Neural cell (in vitro differentiated cells): ENCODE data around the gene CEP128. TPM values are rescaled to one million over a fixed set of nuclear protein-coding genes. Genes with fewer than 3 reads are reported as not detected.

ENCODE experiments used
- H2AFZ ChIP-seq: fragments of 200-600, 300-800 bp; sonication (generic), shearing (Covaris generic); 2 replicates; pipeline ENCODE4 v1.6.0; 2014; ENCODE audit warnings: low read depth, mild to moderate bottlenecking, antibody characterized with exemption, low read length, moderate library complexity
- H3F3A ChIP-seq: fragments of 200-600 bp; shearing (Covaris generic); 2 replicates; pipeline ENCODE4 v1.6.1; 2016; ENCODE audit warnings: mild to moderate bottlenecking, moderate library complexity, mixed read lengths, antibody characterized with exemption, low read length; ENCODE audit not compliant: insufficient read depth, poor library complexity, severe bottlenecking
- H3K27ac ChIP-seq: fragments of 200-600, 300-800 bp; sonication (generic), shearing (Covaris generic); 2 replicates; pipeline ENCODE4 v1.5.1; 2014; ENCODE audit warnings: mild to moderate bottlenecking, low read length, moderate library complexity
- H3K27me3 ChIP-seq: fragments of 300-800, 200-600 bp; sonication (generic), shearing (Covaris generic); 2 replicates; pipeline ENCODE4 v1.6.0; 2014; ENCODE audit warnings: mild to moderate bottlenecking, low read depth, low read length, moderate library complexity; ENCODE audit not compliant: insufficient read depth
- H3K36me3 ChIP-seq: fragments of 300-800, 200-600 bp; sonication (generic), shearing (Covaris generic); 2 replicates; pipeline ENCODE4 v1.5.1; 2014; ENCODE audit warnings: mild to moderate bottlenecking, antibody characterized with exemption, low read length, moderate library complexity; ENCODE audit not compliant: insufficient read depth
- H3K4me2 ChIP-seq: fragments of 300-800, 200-600 bp; sonication (generic), shearing (Covaris generic); 2 replicates; pipeline ENCODE4 v1.6.0; 2014; ENCODE audit warnings: mild to moderate bottlenecking, low read length
- H3K4me3 ChIP-seq: fragments of 300-800, 200-600 bp; sonication (generic), shearing (Covaris generic); 2 replicates; pipeline ENCODE4 v1.5.1; 2014; ENCODE audit warnings: mild to moderate bottlenecking, low read length, moderate library complexity
- H3K79me2 ChIP-seq: fragments of 200-600 bp; shearing (Covaris generic); replicated peaks from 2 replicates; pipeline ENCODE4 v1.6.0; 2014; ENCODE audit warnings: mild to moderate bottlenecking, low read length, moderate library complexity; ENCODE audit not compliant: insufficient read depth
- H3K9ac ChIP-seq: fragments of 300-800, 200-600 bp; sonication (generic), shearing (Covaris generic); 2 replicates; pipeline ENCODE4 v1.6.1; 2016; ENCODE audit warnings: mild to moderate bottlenecking, low read length, mixed read lengths
- H3K9me2 ChIP-seq: fragments of 200-600 bp; shearing (Covaris generic); 2 replicates; pipeline ENCODE4 v1.6.1; 2016; ENCODE audit warnings: mild to moderate bottlenecking, low read length, mixed read lengths; ENCODE audit not compliant: insufficient read depth
- H3K9me3 ChIP-seq: fragments of 200-600, 300-800 bp; sonication (generic), shearing (Covaris generic); 2 replicates; pipeline ENCODE4 v1.6.1; 2016; ENCODE audit warnings: mild to moderate bottlenecking, mixed run types, low read length, moderate library complexity, mixed read lengths
- H4K20me1 ChIP-seq: fragments of 200-600 bp; shearing (Covaris generic); 2 replicates; pipeline ENCODE4 v1.6.1; 2016; ENCODE audit warnings: mild to moderate bottlenecking, mixed run types; ENCODE audit not compliant: insufficient read depth
- CTCF ChIP-seq: fragments of 450-650 bp; IDR thresholded peaks from 2 replicates; pipeline ENCODE4 v1.5.1; 2014; ENCODE audit warnings: antibody characterized with exemption, mild to moderate bottlenecking, moderate library complexity; ENCODE audit not compliant: poor library complexity, severe bottlenecking
- EP300 ChIP-seq: fragments of 450-650 bp; conservative IDR thresholded peaks from 2 replicates; pipeline ENCODE4 v1.6.1; 2014; ENCODE audit warnings: antibody characterized with exemption, mild to moderate bottlenecking, moderate library complexity; ENCODE audit not compliant: poor library complexity, severe bottlenecking
- EZH2 ChIP-seq: fragments of 200-600, 300-800 bp; shearing (Covaris generic), sonication (generic); IDR thresholded peaks from 2 replicates; pipeline ENCODE4 v1.6.1; 2014; ENCODE audit warnings: antibody characterized with exemption, low read length, borderline replicate concordance, mild to moderate bottlenecking; ENCODE audit not compliant: insufficient read depth, poor library complexity, severe bottlenecking
- MXI1 ChIP-seq: fragments of 450-650 bp; conservative IDR thresholded peaks from 2 replicates; pipeline ENCODE4 v1.6.1; 2014; ENCODE audit warnings: antibody characterized with exemption, mild to moderate bottlenecking; ENCODE audit not compliant: poor library complexity, severe bottlenecking
- POLR2AphosphoS5 ChIP-seq: IDR thresholded peaks from 2 replicates; pipeline ENCODE4 v1.6.1; 2012
- RAD21 ChIP-seq: fragments of 450-650 bp; conservative IDR thresholded peaks from 2 replicates; pipeline ENCODE4 v1.6.1; 2014; ENCODE audit warnings: antibody characterized with exemption, mild to moderate bottlenecking, moderate library complexity
- REST ChIP-seq: IDR thresholded peaks from 2 replicates; pipeline ENCODE4 v1.6.1; 2012; ENCODE audit warnings: borderline replicate concordance
- SMC3 ChIP-seq: fragments of 450-650 bp; conservative IDR thresholded peaks from 2 replicates; pipeline ENCODE4 v1.6.1; 2014; ENCODE audit warnings: antibody characterized with exemption, mild to moderate bottlenecking, moderate library complexity; ENCODE audit not compliant: poor library complexity
- TAF1 ChIP-seq: IDR thresholded peaks from 2 replicates; pipeline ENCODE4 v1.6.1; 2012; ENCODE audit warnings: low read depth
- polyA plus RNA-seq: library from polyadenylated mRNA; depleted of rRNA; stranded (reverse); fragments of >200 nt; gene quantifications from 2 replicates; pipeline ENCODE4 v1.2.3, GENCODE V29; 2014

The CEP128 gene
- polyA plus RNA-seq, 1 donor from 2014 or later, result 5.5 TPM

DNA sequence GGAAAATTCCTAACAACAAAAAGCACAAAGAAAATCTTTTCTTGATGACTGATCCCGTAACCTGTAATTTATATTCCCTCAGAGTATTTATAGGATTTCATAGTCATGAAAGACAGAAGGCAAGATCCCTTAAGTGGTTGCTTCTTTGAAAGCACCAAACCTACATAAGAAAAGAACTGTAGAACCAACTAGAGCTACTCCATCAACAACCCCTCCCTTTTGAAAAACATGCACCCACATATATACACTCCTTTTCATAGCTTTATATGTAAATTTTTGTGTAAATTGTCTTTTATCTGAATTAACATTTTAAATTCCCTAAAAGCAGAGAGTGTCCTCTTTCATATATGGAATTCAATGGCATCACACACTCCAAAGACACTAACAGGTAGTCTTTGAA is 215.3 kb downstream of the CEP128 start:
- TF ChIP-seq TAF1 (no peak), CTCF (no peak), MXI1 (no peak), EP300 (no peak), RAD21 (no peak)

DNA sequence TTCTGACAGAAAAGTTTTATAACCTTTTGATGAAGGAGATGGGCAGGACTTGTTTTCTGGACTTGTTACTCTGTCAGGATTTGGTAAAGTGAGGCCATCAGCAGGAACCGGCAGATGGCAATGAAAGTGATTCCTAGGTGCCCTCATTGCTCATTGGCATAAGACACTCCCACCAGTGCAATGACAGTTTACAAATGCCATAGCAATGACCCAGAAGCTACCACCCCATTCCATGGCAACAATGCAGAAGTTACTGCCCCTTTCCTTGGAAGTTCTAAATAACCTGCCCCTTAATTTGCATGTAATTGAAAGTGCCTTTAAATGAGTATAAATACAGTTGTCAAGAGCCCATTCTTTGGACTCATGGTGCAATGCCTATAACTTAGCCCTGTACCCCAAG is 222.6 kb downstream of the CEP128 start:
- Histone ChIP-seq H3K79me2 (no peaks in the 10 kb centered on the region), H2AFZ (no peak overlapping the region), H3K27me3 (no peaks in the 10 kb centered on the region), H4K20me1 (no peaks in the 10 kb centered on the region), H3K9me2 (no peaks in the 10 kb centered on the region), H3K36me3 (no peaks in the 10 kb centered on the region), H3K9me3 (no peaks in the 10 kb centered on the region), H3F3A (no peaks in the 10 kb centered on the region), H3K27ac (no peak overlapping the region), H3K4me3 (no peak overlapping the region), H3K4me2 (no peak overlapping the region), H3K9ac (no peak overlapping the region)
- TF ChIP-seq MXI1, result no peak
- TF ChIP-seq RAD21, result no peak
- no peak for TF ChIP-seq POLR2AphosphoS5
- TF ChIP-seq EZH2, result no peak
- no peak for TF ChIP-seq REST
- TF ChIP-seq CTCF, result no peak
- TF ChIP-seq TAF1, result no peak
- TF ChIP-seq SMC3, result no peak
- TF ChIP-seq EP300, result no peak

More for the DNA sequence above, 215.3 kb downstream of the CEP128 start:
- no peaks in the 10 kb centered on the region for H3K27me3 ChIP-seq
- no peak overlapping the region for H2AFZ ChIP-seq
- H3K27ac ChIP-seq, result no peak overlapping the region
- no peak overlapping the region for H3K4me3 ChIP-seq
- H4K20me1 ChIP-seq, result no peaks in the 10 kb centered on the region
- no peaks in the 10 kb centered on the region for H3K9me3 ChIP-seq
- H3K9ac ChIP-seq, result no peak overlapping the region
- no peaks in the 10 kb centered on the region for H3K79me2 ChIP-seq
- no peaks in the 10 kb centered on the region for H3K36me3 ChIP-seq
- H3F3A ChIP-seq, result no peaks in the 10 kb centered on the region
- H3K4me2 ChIP-seq, result no peak overlapping the region
- no peaks in the 10 kb centered on the region for H3K9me2 ChIP-seq
